ENCODE data around the gene NPDC1.

The NPDC1 gene

DNA sequence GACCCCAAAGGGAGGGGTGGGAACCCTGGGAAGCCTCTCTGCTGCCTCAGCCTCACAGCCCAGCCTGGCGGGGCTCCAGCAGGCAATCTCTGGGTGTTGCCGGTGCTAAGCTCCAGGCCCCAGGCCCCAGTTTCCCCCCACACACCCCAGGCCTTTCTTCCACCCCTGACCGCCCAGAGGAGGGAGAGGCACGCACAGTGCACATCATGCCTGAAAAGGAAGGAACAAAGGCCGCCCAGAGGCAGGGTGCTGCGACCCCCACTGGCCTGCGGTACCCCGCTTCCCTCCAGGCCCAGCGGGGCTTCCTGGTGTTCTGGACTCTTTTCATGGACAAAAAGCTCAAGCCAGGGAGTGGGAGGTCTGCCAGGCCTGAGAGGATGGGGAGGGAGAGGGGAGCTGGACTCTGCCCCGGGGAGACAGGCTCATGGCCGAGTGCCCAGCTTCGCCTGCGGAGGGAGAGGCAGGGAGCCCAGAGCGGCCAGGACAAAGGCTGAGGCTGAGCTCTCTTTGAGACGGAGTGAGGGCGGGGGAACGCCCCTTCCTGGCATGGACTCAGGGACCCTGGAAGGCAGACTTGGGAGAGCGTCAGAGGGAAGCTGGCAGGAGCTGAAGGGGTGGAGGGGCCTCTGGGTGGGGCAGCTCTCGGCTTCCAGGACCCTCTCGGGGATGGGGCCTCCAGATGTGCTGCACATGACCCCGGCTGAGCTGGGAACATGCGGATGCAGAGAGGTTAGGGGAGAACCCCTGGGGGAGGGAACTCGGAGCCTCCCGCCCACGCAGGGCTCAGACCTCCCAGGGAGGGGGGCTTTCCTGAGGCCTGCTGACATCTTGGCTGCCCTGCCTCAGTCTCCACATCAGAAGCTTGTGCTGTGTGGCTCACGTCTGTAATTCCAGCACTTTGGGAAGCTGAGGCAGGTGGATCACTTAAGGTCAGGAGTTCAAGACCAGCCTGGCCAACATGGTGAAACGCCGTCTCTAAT, 9.7 kb upstream of the NPDC1 start:
- DNase-seq: no peak

GRCh38 chr9:137054932-137055384, 9.0 kb upstream of the NPDC1 start:
- no peak for DNase-seq

DNA sequence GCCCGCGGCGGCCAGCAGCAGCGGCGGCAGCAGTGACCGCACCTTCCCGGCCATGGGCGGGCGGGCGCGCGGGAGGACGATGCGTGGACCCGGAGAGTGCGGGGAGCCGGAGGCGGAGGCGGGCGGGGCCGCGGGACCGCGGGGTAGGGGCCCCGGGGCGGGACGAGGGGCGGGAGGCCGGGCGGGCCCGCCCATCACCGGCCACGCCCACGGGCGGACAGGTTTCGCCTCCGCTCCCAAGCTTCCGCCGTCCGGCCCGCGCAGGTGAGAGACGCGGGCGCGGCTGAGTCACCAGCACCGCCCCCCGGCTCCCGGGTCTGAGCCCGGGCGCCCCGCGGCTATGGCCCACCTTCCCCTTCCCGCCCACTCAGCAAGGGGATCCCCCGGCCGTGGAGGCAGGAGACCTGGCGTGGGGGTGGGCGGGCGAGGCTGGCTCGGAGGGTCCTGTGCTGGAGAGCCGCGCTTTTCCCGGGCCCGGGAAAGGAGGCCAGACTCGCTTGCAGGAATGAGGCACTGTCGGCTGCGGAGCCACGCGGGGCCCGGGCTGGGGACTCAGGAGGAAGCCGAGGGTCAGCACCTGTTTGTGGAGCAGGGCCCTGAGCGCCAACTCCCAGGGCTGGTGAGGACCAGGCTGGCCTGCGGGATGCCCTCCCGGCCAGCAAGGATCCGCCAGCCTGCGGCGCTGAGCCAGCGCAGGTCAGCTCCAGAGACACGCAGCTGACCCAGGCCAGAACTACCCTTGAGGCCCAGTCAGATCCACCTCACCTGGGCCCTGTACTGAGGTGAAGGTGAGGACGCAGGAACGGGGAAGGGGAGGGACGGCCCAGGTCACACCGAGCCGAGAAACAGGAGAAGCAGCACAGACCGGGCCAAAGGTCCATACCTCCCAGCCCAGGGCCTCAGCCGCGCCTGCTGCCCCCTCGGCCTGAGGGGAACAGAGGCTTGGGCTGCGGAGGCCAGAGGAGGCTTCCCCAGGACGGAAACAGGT, 8.3 kb upstream of the NPDC1 start, which contains the start of gene ENTPD2:
TSS of gene ENTPD2 (minus strand) at position 118 of the 988 bp plus-strand sequence. CDS start at position 54, 64 bp downstream.
- peak; percentile 77 for DNase-seq

DNA sequence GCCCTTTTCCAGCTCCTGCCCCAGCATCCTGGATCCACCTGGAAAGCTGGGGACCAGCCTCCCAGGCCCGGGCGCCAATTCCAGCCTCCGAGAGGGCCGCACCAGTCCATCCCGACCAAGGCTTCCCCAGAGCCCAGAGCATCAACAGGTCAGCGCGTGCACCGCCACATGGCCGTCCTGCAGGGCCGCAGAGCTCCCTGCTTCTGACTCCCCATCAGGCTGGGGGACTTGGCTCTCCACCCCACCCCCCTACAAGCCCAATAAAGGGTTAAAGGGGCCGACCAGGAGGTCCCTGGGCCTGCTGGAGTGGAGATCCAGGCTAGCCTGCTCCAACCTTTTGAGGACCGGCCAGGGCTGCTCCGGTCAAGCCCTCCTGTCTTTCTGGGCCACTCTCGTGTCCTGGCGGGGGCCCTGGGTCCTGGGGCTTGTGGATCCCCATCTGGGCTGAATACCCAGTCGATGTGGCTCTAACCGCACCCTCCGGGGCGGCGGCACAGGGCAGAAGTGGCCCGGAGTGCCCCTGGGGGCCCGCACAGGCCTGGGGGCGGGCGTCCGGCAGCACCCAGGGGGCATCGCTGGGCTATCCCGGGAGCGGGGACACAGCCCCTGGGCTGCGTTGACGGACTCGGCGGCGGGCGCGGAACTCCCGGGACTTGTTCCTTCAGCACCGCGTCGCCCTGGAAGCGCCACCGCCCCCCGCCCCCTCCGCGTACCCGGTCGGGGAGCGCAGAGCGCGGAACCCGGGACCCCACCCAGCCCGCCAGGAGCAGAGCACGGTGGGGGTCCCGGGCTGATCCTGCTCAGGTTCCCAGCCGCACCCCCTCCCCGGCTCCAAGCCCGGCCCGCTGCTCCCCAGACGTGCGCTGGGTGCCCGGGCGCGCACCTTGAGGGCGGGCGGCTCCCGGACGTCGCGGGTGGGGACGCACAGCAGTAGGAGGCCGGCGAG, 7.3 kb upstream of the NPDC1 start:
- DNase-seq: peak; percentile 68

GRCh38 chr9:137052293-137052692, 6.3 kb upstream of the NPDC1 start:
- no peak for DNase-seq

GRCh38 chr9:137051145-137051724, 5.3 kb upstream of the NPDC1 start:
- DNase-seq: no peak

DNA sequence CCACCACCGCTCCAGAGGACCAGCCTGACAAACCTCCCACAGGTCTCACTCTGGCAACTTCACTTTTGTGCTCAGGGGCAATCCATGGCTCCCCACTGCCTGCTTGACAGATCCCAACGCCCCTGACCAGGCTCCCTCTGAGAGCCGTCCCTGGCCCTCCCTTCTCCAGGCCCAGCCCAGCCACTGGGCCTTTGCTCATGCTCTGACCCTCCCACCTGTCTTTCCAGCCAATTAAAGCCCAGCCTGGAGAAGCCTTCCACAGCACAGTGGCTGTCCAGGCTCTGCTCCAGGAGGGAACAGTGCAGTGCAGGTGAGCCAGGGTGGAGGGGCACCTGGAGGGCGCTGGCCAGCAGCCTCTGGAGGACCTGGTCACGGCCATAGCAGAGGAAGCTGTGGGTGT, 4.6 kb upstream of the NPDC1 start:
- DNase-seq: peak; percentile 71

GRCh38 chr9:137049544-137050449, 3.8 kb upstream of the NPDC1 start:
- DNase-seq: peak; percentile 94

- DNase-seq: peak; percentile 31
These were observed 2.9 kb upstream of the NPDC1 start for GRCh38 chr9:137048655-137049543.

DNA sequence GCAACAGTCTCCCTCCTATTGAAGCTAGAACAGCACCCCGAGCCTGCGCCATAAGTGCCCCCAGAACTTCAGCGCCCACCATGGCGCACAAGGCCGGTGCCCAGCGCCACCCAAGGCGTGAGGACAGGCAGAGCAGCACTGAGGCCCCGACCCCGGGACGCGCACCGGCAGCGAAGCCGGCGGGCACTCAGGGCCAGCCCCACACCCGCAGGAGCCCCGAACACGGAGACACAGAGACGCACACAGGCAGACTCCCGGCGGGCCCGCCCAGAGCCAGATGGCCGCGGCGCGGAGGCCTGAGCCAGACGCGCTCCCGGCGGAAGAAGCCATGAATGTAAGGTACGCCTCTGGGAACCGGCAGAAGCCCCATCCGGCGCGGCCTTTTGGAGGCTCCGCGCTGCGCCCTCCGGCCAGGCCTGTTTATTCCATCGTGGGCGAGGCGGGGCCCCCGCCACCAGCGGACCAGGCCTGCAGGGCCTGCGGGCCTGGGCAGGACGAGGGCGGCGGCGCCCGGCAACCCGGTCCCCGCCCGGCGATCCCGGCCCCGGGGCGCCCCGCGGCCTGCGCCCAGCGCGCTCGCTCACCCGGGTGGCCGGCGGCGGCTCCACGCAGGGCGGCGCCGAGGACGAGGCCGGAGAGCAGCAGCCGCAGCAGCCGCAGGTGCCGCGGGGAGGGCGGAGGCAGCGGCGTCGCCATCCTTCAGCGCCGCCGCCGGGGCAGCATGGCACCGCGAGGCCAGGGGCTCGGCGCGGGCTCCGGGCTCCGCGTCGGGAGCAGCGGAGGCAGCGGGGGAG, 486 bp downstream of the NPDC1 start:
- peak; percentile 67 for DNase-seq

DNA sequence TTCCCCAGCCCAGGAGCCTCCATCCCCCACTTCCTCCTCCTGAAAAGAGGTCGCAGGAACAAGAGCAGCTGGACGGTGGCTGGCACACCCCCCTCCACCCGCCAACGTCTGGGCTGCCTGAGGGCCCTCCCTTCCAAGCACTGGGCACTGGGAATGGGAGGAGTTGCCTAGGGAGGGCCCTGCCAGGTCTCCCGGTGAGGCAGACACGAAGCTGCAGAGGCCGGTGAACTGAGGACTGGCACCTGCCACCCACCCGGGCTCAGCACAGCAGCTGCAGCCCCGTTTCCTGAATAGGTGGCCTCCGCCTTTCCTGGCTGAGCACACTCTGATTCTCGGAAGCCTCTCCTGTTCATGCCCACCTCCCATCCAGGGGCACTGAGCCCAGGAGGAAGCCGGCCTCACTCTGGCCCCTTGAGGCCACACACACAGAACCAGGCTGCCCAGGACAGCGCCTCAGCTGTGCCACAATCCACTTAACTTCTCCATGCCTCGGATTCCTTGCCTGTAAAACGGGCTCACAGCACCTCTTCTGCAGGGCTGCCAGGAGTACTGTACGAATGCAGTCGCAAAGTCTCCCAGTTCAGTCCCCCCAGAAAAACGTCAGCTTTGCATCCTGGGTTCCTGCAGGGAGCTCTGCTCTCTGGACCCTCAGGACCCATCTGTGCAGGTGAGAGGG, 1.3 kb downstream of the NPDC1 start:
- DNase-seq: peak; percentile 64

GRCh38 chr9:137044037-137044436, 1.9 kb downstream of the NPDC1 start:
- DNase-seq: no peak

DNA sequence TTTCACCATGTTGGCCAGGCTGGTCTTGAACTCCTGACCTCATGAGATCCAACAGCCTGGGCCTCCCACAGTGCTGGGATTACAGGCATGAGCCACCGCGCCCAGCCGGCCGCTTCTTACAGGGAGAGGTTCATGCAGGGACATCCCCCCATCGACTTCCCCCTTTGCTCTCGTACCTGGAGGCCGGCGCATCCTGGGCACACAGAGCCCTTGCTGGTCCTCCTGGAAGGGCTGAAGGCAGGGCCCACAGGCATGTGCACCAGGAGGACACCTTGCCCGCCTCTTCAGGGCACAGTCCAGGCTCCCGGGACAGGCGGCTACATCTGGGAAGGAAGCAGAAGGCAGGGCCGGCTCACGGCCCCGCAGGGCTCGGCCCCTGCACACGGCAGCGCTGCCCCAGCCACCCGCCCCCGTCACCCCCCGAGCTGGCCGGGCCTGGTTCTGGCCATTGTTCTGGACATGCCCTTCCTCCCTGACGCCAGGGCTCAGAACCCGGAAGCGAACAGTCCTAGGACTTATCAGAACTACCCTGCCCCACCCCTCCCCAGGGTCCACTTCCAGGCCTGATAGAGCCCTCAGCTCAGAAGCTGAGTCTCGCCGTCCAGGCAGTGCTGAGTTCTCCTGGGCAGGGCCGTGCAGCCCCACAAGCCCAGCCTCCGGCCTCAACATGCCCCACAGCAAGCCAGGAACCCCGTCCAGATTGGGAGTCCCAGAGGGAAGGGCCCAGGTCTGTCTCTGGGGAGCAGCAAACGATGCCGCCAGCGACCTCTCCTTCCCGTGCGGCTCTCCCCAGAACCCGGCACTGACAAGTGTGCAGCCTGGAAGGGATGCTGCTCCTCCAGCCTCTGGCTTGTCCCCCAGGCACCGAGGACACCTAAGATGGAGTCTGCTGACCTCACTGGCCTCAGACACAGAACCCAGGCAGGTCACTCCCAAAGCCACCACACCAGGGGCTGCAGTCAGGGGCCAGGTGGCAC, 2.9 kb downstream of the NPDC1 start:
- no peak for DNase-seq

- DNase-seq: peak; percentile 43
These were observed 4.9 kb downstream of the NPDC1 start for GRCh38 chr9:137041124-137041523.

DNA sequence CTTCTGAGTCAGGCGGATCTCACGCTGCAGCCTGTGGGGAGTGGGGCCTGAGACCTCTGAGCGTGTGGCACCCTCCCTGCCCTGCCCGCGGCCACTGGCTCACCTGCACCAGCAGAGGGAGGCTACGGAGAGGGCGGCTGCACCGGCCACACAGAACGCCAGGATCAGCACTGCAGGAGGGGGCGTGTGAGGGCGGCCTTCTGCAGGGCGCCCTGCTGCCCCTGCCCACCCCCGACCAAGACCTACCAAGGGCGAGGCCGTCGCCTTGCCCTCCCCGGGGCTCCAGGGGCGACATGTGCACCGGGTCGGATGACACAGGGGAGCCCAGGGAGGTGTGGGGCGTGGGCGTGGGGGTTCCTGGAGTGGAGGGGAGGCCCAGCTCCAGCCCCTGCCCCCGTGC, 5.4 kb downstream of the NPDC1 start:
- DNase-seq: peak; percentile 33

DNA sequence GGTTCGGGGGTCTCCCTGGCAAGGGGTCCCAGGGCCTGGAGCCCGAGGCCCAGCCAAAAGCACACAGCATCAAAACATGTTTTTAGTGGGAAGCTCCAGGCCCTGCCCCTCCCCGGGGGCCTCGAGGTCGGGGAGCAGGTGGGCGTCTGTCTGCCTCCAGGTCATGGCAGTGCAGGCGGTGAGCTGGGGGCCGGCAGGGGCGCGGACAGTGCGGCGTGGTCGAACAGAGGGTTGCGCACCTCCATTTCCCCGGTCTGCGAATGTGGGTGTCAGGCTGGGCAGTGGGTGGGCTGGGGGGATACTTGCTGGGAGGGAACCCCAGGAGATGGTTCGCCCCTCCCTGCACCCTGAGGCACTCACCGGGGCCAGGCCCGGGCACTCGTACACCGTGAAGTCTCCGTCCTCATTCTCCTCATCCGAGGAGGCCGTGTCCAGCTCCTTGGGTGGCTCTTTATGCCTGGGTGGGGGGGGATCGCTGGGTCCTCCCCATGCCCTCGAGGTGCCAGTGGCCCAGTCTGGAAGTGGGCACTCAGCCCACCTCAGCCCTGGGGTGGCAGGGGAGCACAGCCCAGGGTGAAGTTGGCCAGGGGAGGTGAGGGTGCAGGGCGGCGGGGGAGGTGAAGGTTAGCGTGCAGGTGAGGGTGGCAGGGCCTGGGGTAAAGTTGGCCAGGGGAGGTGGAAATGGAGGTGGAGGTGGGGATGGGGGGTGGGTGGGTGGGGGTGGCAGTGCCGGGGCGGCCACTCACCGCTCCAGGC, 6.2 kb downstream of the NPDC1 start:
- DNase-seq: no peak

Measured in 8988T (cell line).